RPMI7951 (cell line): ENCODE data around the gene DDHD1. TPM values are rescaled to one million over a fixed set of nuclear protein-coding genes. Genes with fewer than 3 reads are reported as not detected.

Experiments used
- DNase-seq: peaks from one replicate; pipeline ENCODE4 v3.0.0-alpha.2; 2012; ENCODE audit warnings: low read depth
- total RNA-seq: library from RNA; depleted of rRNA; stranded (reverse); fragments of >200 nt; shearing (Covaris generic); gene quantifications from 2 replicates; pipeline ENCODE4 v1.2.3, GENCODE V29; 2014; rRNA removed

The DDHD1 gene
- total RNA-seq, 1 experiment from 2014 or later: 14.9 TPM

GRCh38 chr14:52995998-52996397 lies 157.1 kb downstream of the DDHD1 start:
- no peak for DNase-seq

- DNase-seq: no peak
These were observed 160.8 kb downstream of the DDHD1 start for GRCh38 chr14:52992236-52992870.

- no peak for DNase-seq
These were observed 165.0 kb downstream of the DDHD1 start for GRCh38 chr14:52988139-52988538.

- DNase-seq: no peak
These were observed 165.6 kb downstream of the DDHD1 start for GRCh38 chr14:52987514-52987913.

- DNase-seq: no peak
These were observed 166.1 kb downstream of the DDHD1 start for GRCh38 chr14:52987042-52987441.

Other genes starting within 250 kb of the DDHD1 start
- 70.3 and 84.1 TPM in 2 replicates for gene FERMT2, start 202.3 kb downstream of the DDHD1 start, total RNA-seq